ENCODE measurements around the gene SGIP1. TPM values are rescaled to one million over a fixed set of nuclear protein-coding genes. Genes with fewer than 3 reads are reported as not detected.

SGIP1 gene
- polyA plus RNA-seq, 3 donors = not detected

- Histone ChIP-seq H3K36me3 (replicated peaks in 1 of 2; ENCODE audit: control insufficient read depth in 1 of 2, insufficient read depth in 2 of 2, low read length in 2 of 2) (no peaks in the 10 kb centered on the region), H2AFZ (ENCODE audit: insufficient read depth, low read depth, low read length, poor library complexity, severe bottlenecking) (no peak overlapping the region), H3K4me1 (ENCODE audit: control insufficient read depth in 1 of 2, insufficient read depth in 2 of 2, low read length in 2 of 2) (no peaks in the 10 kb centered on the region), H3K79me2 (ENCODE audit: insufficient read depth, low read length) (no peaks in the 10 kb centered on the region), H3K4me3 (replicated peaks in 1 of 3; ENCODE audit: low read depth in 2 of 3, low read length in 3 of 3) (no peak overlapping the region), H3K9me3 (replicated peaks in 1 of 2; ENCODE audit: control insufficient read depth in 1 of 2, insufficient read depth in 1 of 2, low read length in 2 of 2) (no peaks in the 10 kb centered on the region), H4K20me1 (ENCODE audit: insufficient read depth, low read length) (no peaks in the 10 kb centered on the region), H3K4me2 (replicated peaks; ENCODE audit: extremely low read depth, low read length, poor library complexity, severe bottlenecking) (no peak overlapping the region), H3K27me3 (ENCODE audit: control insufficient read depth in 2 of 2, insufficient read depth in 2 of 2, low read length in 2 of 2) (no peaks in the 10 kb centered on the region), H3K27ac (ENCODE audit: low read depth in 1 of 2, low read length in 2 of 2) (no peak overlapping the region), H3K9ac (ENCODE audit: insufficient read depth, low read length, poor library complexity, severe bottlenecking) (no peak overlapping the region)
- Mint-ChIP-seq H3K27me3 (ENCODE audit: low read depth in 3 of 3) (peaks cover 0 to 5% (median 4%) of the 10 kb centered on the region in 3 donors), H3K4me3 (no peak overlapping the region), H3K9me3 (peaks cover 0 to 8% (median 0%) of the 10 kb centered on the region in 7 donors), H3K36me3 (no peaks in the 10 kb centered on the region), H3K4me1 (no peaks in the 10 kb centered on the region), H3K27ac (no peak overlapping the region)
- intact Hi-C loops (cut with micrococcal nuclease) = no loop called here
- DNase-seq = no peak
- no CpG with 5 or more reads among the region's 1 CpG for WGBS (ENCODE audit: insufficient coverage)
- no peak for TF ChIP-seq CTCF (IDR thresholded peaks at IDR 0.05)
These were observed 22.8 kb upstream of the SGIP1 start for GRCh38 chr1:66511118-66511517.

- no peak overlapping the region for H3K27ac ChIP-seq (ENCODE audit: low read depth in 1 of 2, low read length in 2 of 2)
- H3K9me3 Mint-ChIP-seq = peaks cover 0 to 5% (median 0%) of the 10 kb centered on the region in 7 donors
- TF ChIP-seq CTCF (IDR thresholded peaks at IDR 0.05) = no peak
- DNase-seq = no peak
- H3K4me1 Mint-ChIP-seq = no peaks in the 10 kb centered on the region
- H3K79me2 ChIP-seq (ENCODE audit: insufficient read depth, low read length) = no peaks in the 10 kb centered on the region
- no peak overlapping the region for H3K4me3 Mint-ChIP-seq
- no peaks in the 10 kb centered on the region for H3K36me3 ChIP-seq (replicated peaks in 1 of 2; ENCODE audit: control insufficient read depth in 1 of 2, insufficient read depth in 2 of 2, low read length in 2 of 2)
- no peaks in the 10 kb centered on the region for H3K27me3 ChIP-seq (ENCODE audit: control insufficient read depth in 2 of 2, insufficient read depth in 2 of 2, low read length in 2 of 2)
- 100% methylated on average over 2 of the region's 6 CpGs for WGBS (ENCODE audit: insufficient coverage)
- H3K36me3 Mint-ChIP-seq = no peaks in the 10 kb centered on the region
- H4K20me1 ChIP-seq (ENCODE audit: insufficient read depth, low read length) = no peaks in the 10 kb centered on the region
- H3K9me3 ChIP-seq (replicated peaks in 1 of 2; ENCODE audit: control insufficient read depth in 1 of 2, insufficient read depth in 1 of 2, low read length in 2 of 2) = no peaks in the 10 kb centered on the region
- peaks cover 0 to 3% (median 1%) of the 10 kb centered on the region in 3 donors for H3K27me3 Mint-ChIP-seq (ENCODE audit: low read depth in 3 of 3)
- intact Hi-C loops (cut with micrococcal nuclease) = no loop called here
- no peak overlapping the region for H3K4me2 ChIP-seq (replicated peaks; ENCODE audit: extremely low read depth, low read length, poor library complexity, severe bottlenecking)
- no peak overlapping the region for H3K9ac ChIP-seq (ENCODE audit: insufficient read depth, low read length, poor library complexity, severe bottlenecking)
- no peak overlapping the region for H2AFZ ChIP-seq (ENCODE audit: insufficient read depth, low read depth, low read length, poor library complexity, severe bottlenecking)
- no peak overlapping the region for H3K27ac Mint-ChIP-seq
- no peak overlapping the region for H3K4me3 ChIP-seq (replicated peaks in 1 of 3; ENCODE audit: low read depth in 2 of 3, low read length in 3 of 3)
- no peaks in the 10 kb centered on the region for H3K4me1 ChIP-seq (ENCODE audit: control insufficient read depth in 1 of 2, insufficient read depth in 2 of 2, low read length in 2 of 2)
These were observed 16.0 kb upstream of the SGIP1 start for GRCh38 chr1:66517959-66518358.

All from CD14-positive monocyte (primary cell).